GM21786 (cell line): ENCODE results near the gene WDR27.

Source experiments
- ATAC-seq: cut with Tn5 transposase; IDR thresholded peaks from one replicate; pipeline ENCODE4 v1.9.1; 2021; ENCODE audit not compliant: unreplicated experiment

WDR27 gene

GRCh38 chr6:169416249-169416648 is 285.6 kb downstream of the WDR27 start:
- ATAC-seq: no peak

- no peak for ATAC-seq
These were observed 286.6 kb downstream of the WDR27 start for GRCh38 chr6:169415179-169415578.

GRCh38 chr6:169411722-169412121 is 290.1 kb downstream of the WDR27 start:
- no peak for ATAC-seq

- no peak for ATAC-seq
These were observed 290.5 kb downstream of the WDR27 start for GRCh38 chr6:169411296-169411695.

GRCh38 chr6:169409742-169410312 is 292.0 kb downstream of the WDR27 start:
- ATAC-seq: no peak

- no peak for ATAC-seq
These were observed 294.5 kb downstream of the WDR27 start for GRCh38 chr6:169407325-169407724.
